Upper lobe of left lung (tissue), 6 donors: Measurements from ENCODE around the gene KBTBD12. TPM values are rescaled to one million over a fixed set of nuclear protein-coding genes. Genes with fewer than 3 reads are reported as not detected.

ENCODE experiments used
- ATAC-seq, 2 donors: fragments of 200-7000 bp; cut with Tn5 transposase; one replicate each; pipeline ENCODE4 v1.9.1; 2022; ENCODE audit warnings: mild to moderate bottlenecking in 2 of 2, moderate library complexity in 2 of 2; ENCODE audit not compliant: low FRiP score in 2 of 2
- DNase-seq, 2 donors: peaks; one replicate each; pipeline ENCODE4 v3.0.0-alpha.2; 2019 to 2020
- H3K27ac ChIP-seq, 4 donors: fragments of 200-600 bp; sonication (generic); one replicate each; pipeline ENCODE4 v1.5.1; 2016 to 2019
- H3K27me3 ChIP-seq, 4 donors: fragments of 200-600 bp; sonication (generic); one replicate each; pipeline ENCODE4 v1.5.1; 2017 to 2019
- H3K36me3 ChIP-seq, 4 donors: fragments of 200-600 bp; sonication (generic); one replicate each; pipeline ENCODE4 v1.5.1; 2016 to 2019
- H3K4me1 ChIP-seq, 4 donors: fragments of 200-600 bp; sonication (generic); one replicate each; pipeline ENCODE4 v1.5.1; 2018 to 2019
- H3K4me3 ChIP-seq, 4 donors: fragments of 200-600 bp; sonication (generic); one replicate each; pipeline ENCODE4 v1.5.1; 2017 to 2019; ENCODE audit warnings: mild to moderate bottlenecking in 2 of 4, moderate library complexity in 1 of 4
- H3K9me3 ChIP-seq, 4 donors: fragments of 200-600 bp; sonication (generic); one replicate each; pipeline ENCODE4 v1.5.1; 2018 to 2019
- CTCF ChIP-seq, 6 experiments: fragments of 450-650 bp in 4 of 6; fragments of 200-600 bp in 2 of 6; sonication (generic) in 2 of 6; IDR thresholded peaks; one replicate each; pipeline ENCODE4 v1.5.1; 2016 to 2019; ENCODE audit warnings: antibody characterized with exemption in 6 of 6
- EP300 ChIP-seq, 4 donors: sonication (generic); formaldehyde crosslinking; IDR thresholded peaks; one replicate each; pipeline ENCODE4 v1.5.1; 2017; ENCODE audit warnings: antibody characterized with exemption in 4 of 4, control low read depth in 2 of 4
- POLR2A ChIP-seq, 4 donors: fragments of 450-650 bp; IDR thresholded peaks; one replicate each; pipeline ENCODE4 v1.5.1; 2016 to 2017; ENCODE audit warnings: antibody characterized with exemption in 4 of 4, mild to moderate bottlenecking in 2 of 4
- POLR2AphosphoS5 ChIP-seq, 2 donors: sonication (generic); formaldehyde crosslinking; IDR thresholded peaks; one replicate each; pipeline ENCODE4 v1.5.1; 2017; ENCODE audit warnings: antibody characterized with exemption in 2 of 2
- WGBS, 2 donors: methylation state at CpG; one replicate each; pipeline ENCODE4 v1.1.5; 2017 to 2018; 5-methylcytosine and 5-hydroxymethylcytosine counted together
- total RNA-seq, 6 donors: library from RNA; depleted of rRNA in 4 of 6; stranded (reverse); fragments of >200 nt in 4 of 6; gene quantifications; one replicate each; pipeline versions ENCODE4 v1.1.0 to v1.2.1, GENCODE V29; 2016 to 2021
- donor health status: DM: no; HTN: no; CAD: no; lungs with moderate emphysema.
- donor health status: DM: no; HTN: yes; CAD: no; lungs with severe emphysema.

Gene KBTBD12
- total RNA-seq, 6 donors from 2014 or later: 0.37 to 2.1 (median 0.71) TPM

- Histone ChIP-seq H3K36me3 (no peaks in the 10 kb centered on the region), H3K27me3 (no peaks in the 10 kb centered on the region), H3K27ac (no peak overlapping the region), H3K4me3 (no peak overlapping the region), H3K4me1 (no peaks in the 10 kb centered on the region), H3K9me3 (no peaks in the 10 kb centered on the region)
- TF ChIP-seq EP300 (IDR thresholded peaks at IDR 0.05) (no peak), POLR2AphosphoS5 (IDR thresholded peaks at IDR 0.05) (no peak), POLR2A (IDR thresholded peaks at IDR 0.05) (no peak), CTCF (IDR thresholded peaks at IDR 0.05) (no peak)
- ATAC-seq: no peak
- no peak for DNase-seq
These were observed 64.4 kb downstream of the KBTBD12 start for GRCh38 chr3:127979473-127979872.

GRCh38 chr3:127981097-127981496 lies 66.1 kb downstream of the KBTBD12 start:
- no peak for DNase-seq
- TF ChIP-seq POLR2A (IDR thresholded peaks at IDR 0.05) (no peak), EP300 (IDR thresholded peaks at IDR 0.05) (no peak), CTCF (IDR thresholded peaks at IDR 0.05) (no peak), POLR2AphosphoS5 (IDR thresholded peaks at IDR 0.05) (no peak)

GRCh38 chr3:127982155-127982554 lies 67.1 kb downstream of the KBTBD12 start:
- no peaks in the 10 kb centered on the region for H3K27me3 ChIP-seq
- H3K4me1 ChIP-seq: no peaks in the 10 kb centered on the region
- H3K9me3 ChIP-seq: no peaks in the 10 kb centered on the region
- no peak overlapping the region for H3K4me3 ChIP-seq
- ATAC-seq: no peak
- 84 to 85% methylated on average over 3 of the region's 3 CpGs for WGBS, 2 donors
- H3K27ac ChIP-seq: no peak overlapping the region
- TF ChIP-seq EP300 (IDR thresholded peaks at IDR 0.05): no peak
- no peak for TF ChIP-seq POLR2AphosphoS5 (IDR thresholded peaks at IDR 0.05)
- H3K36me3 ChIP-seq: no peaks in the 10 kb centered on the region
- no peak for DNase-seq

More at GRCh38 chr3:127981097-127981496, 66.1 kb downstream of the KBTBD12 start:
- Histone ChIP-seq H3K27me3 (no peaks in the 10 kb centered on the region), H3K27ac (no peak overlapping the region), H3K36me3 (no peaks in the 10 kb centered on the region), H3K4me3 (no peak overlapping the region), H3K9me3 (no peaks in the 10 kb centered on the region), H3K4me1 (no peaks in the 10 kb centered on the region)
- ATAC-seq: no peak

GRCh38 chr3:127984241-127984975 lies 69.4 kb downstream of the KBTBD12 start:
- TF ChIP-seq POLR2A (IDR thresholded peaks at IDR 0.05) (no peak), EP300 (IDR thresholded peaks at IDR 0.05) (no peak), POLR2AphosphoS5 (IDR thresholded peaks at IDR 0.05) (no peak), CTCF (IDR thresholded peaks at IDR 0.05) (no peak)
- Histone ChIP-seq H3K4me3 (no peak overlapping the region), H3K9me3 (no peaks in the 10 kb centered on the region), H3K27ac (no peak overlapping the region), H3K27me3 (no peaks in the 10 kb centered on the region), H3K4me1 (no peaks in the 10 kb centered on the region), H3K36me3 (no peaks in the 10 kb centered on the region)
- ATAC-seq (no peak), DNase-seq (no peak)
- WGBS, 2 donors: 80 to 91% methylated on average over 4 to 8 of the region's 8 CpGs

- H3K4me1 ChIP-seq: no peaks in the 10 kb centered on the region
- H3K27ac ChIP-seq: no peak overlapping the region
- TF ChIP-seq EP300 (IDR thresholded peaks at IDR 0.05): no peak
- TF ChIP-seq POLR2A (IDR thresholded peaks at IDR 0.05): no peak
- no peak for TF ChIP-seq CTCF (IDR thresholded peaks at IDR 0.05)
- no peak for TF ChIP-seq POLR2AphosphoS5 (IDR thresholded peaks at IDR 0.05)
- no peaks in the 10 kb centered on the region for H3K36me3 ChIP-seq
- no peak for ATAC-seq
- DNase-seq: no peak
- H3K4me3 ChIP-seq: no peak overlapping the region
- H3K9me3 ChIP-seq: no peaks in the 10 kb centered on the region
- WGBS, 2 donors: 87 to 88% methylated on average over 3 to 4 of the region's 4 CpGs
- no peaks in the 10 kb centered on the region for H3K27me3 ChIP-seq
These were observed 70.2 kb downstream of the KBTBD12 start for GRCh38 chr3:127985216-127985615.
